ENCODE data around the gene PSMA8. TPM values are rescaled to one million over a fixed set of nuclear protein-coding genes. Genes with fewer than 3 reads are reported as not detected.

PSMA8 gene
- total and polyA plus RNA-seq, 10 donors, result 0.34 to 1.4 (median 0.77) TPM; not detected in 3

DNA sequence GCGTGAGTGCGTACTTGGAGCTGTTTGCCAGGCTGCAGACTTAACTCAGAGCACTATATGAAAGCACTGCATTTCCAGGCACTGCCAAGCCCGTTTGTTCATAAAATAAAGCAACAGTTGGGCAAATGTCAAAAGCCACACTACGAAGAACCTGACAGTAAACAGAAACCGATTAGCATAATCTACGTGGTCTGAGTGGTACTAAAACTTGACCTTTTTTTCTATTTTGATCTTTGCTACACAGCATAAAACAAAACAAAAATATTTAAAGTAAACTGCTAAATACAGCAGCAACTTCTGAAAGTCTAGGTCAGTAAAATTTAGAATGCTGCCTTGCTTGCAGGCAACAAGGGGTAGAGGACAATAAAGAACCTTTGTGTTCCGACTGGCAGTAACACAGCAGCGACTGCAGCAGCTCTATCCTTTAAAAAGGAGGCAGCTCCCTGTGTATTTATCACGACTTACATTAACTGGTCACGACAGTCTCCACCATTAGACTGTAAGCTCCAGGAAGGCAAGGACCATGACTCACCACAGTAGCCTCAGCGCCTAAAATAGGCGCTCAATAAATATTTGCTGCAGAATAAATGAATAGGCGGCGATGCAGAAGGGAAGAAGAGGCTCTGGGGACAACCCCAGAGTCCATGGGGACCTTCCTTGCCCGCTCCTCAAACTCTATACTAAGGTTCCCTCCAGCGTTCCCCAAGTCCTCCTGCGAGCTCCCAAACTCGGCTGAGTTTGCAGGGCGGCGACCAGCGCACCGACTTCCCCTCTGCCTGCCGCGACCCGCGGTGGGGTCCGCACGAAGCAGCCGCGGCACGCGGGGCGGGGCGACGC lies 44.2 kb upstream of the PSMA8 start:
- Histone ChIP-seq H3K27me3 (replicated peaks in 1 of 7) (no peaks in the 10 kb centered on the region), H3K36me3 (peaks cover 0 to 27% (median 12%) of the 10 kb centered on the region in 6 donors), H3K27ac (peak overlapping the region; percentile 93 to 99 (median 96)), H3K4me3 (peak overlapping the region; percentile 92 to 98 (median 96)), H3K4me1 (peaks cover 12 to 62% (median 42%) of the 10 kb centered on the region in 6 donors), H3K9me3 (no peaks in the 10 kb centered on the region)
- whole genome bisulfite sequencing, 5 donors, result 2 to 4% (median 3%) methylated on average over 32 to 35 of the region's 35 CpGs
- intact Hi-C loops (cut with DNase I; ENCODE audit: low total_unique reads), result no loop called here
- DNase-seq, result no peak
- TF ChIP-seq, protein P1, sequence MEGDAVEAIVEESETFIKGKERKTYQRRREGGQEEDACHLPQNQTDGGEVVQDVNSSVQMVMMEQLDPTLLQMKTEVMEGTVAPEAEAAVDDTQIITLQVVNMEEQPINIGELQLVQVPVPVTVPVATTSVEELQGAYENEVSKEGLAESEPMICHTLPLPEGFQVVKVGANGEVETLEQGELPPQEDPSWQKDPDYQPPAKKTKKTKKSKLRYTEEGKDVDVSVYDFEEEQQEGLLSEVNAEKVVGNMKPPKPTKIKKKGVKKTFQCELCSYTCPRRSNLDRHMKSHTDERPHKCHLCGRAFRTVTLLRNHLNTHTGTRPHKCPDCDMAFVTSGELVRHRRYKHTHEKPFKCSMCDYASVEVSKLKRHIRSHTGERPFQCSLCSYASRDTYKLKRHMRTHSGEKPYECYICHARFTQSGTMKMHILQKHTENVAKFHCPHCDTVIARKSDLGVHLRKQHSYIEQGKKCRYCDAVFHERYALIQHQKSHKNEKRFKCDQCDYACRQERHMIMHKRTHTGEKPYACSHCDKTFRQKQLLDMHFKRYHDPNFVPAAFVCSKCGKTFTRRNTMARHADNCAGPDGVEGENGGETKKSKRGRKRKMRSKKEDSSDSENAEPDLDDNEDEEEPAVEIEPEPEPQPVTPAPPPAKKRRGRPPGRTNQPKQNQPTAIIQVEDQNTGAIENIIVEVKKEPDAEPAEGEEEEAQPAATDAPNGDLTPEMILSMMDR (IDR thresholded peaks at IDR 0.05 in 8 of 11, conservative IDR thresholded peaks at IDR 0.05 in 3 of 11), result no peak

DNA sequence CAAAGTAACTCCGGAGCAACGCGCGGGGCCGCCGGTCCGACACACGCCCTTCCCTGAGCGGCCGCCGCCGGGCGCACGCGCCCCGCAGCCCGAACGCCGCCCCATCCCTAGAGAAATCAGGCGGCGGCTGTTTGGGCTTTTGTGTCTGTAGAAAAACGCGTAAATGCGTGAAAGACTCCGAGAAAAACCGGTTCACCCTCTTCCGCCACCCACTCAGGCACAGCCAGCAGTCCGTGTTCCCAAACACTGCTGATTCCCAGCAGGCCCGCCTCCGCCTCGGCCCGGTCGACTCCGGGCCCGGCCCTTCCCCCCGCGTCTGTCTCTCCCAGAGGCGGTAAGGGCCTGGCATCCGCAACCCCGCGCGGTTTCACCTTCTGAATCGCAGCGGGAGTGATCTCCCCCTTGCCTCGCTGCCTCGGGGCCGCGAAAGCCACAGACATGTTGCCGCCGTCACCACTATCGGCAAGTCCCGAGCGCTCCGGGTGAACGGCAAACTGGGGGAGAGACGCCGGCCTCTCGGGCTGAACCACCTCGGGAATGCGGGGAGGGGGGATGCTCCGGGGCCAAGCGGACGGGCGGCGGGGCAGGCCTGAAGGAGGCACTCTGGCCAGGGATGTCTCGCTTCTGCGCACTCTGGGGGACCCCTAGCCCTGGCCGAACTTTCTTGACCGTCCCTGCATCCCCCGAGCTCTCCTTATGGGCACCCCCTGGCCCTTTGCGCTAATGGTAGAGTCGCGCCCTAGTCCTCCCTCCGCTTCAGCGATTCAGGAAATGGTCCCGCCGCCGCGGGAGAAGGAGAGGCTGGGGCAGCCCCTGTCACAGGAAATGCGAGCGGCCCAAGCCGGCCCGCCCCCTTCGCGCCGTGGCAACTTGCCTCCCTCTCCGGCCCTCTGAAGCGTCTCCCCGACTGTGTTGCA lies 43.3 kb upstream of the PSMA8 start, which contains the start of gene SS18:
Gene SS18, minus strand, starts transcription at position 484 of the 917 bp plus-strand sequence. Its CDS starts 44 bp downstream, at position 440.
- peaks cover 12 to 54% (median 42%) of the 10 kb centered on the region in 6 donors for H3K4me1 ChIP-seq
- peak; percentile 98 for DNase-seq
- peak within 1 kb of the TSS; percentile 93 to 99 (median 96) for H3K27ac ChIP-seq
- H3K9me3 ChIP-seq, result no peaks in the 10 kb centered on the region
- no peaks in the 10 kb centered on the region for H3K27me3 ChIP-seq (replicated peaks in 1 of 7)
- TF ChIP-seq, protein P1 (IDR thresholded peaks at IDR 0.05 in 8 of 11, conservative IDR thresholded peaks at IDR 0.05 in 3 of 11), result peak in 4 of 11 experiments; percentile 4 to 27 (median 17)
- TF ChIP-seq POLR2A (IDR thresholded peaks at IDR 0.05), result peak in 1 of 3 donors; percentile 33
- TF ChIP-seq POLR2AphosphoS5 (IDR thresholded peaks at IDR 0.05), result peak; percentile 90 to 91 (median 91)
- H3K4me3 ChIP-seq, result peak within 1 kb of the TSS; percentile 92 to 98 (median 96)
- H3K36me3 ChIP-seq, result peaks cover 0 to 19% (median 8%) of the 10 kb centered on the region in 6 donors
- 0 to 1% (median 1%) methylated on average over 41 to 89 of the region's 89 CpGs for WGBS, 5 donors
- intact Hi-C loops (cut with DNase I; ENCODE audit: low total_unique reads), result no loop called here

GRCh38 chr18:26091047-26091630 lies 42.5 kb upstream of the PSMA8 start:
- WGBS, 5 donors, result 4 to 7% (median 5%) methylated on average over 28 to 29 of the region's 29 CpGs
- intact Hi-C loops (cut with DNase I; ENCODE audit: low total_unique reads), result no loop called here
- Histone ChIP-seq H3K36me3 (peaks cover 0 to 11% (median 3%) of the 10 kb centered on the region in 6 donors), H3K4me3 (peak overlapping the region; percentile 92 to 98 (median 96)), H3K27me3 (replicated peaks in 1 of 7) (no peaks in the 10 kb centered on the region), H3K27ac (peak overlapping the region; percentile 93 to 99 (median 96)), H3K9me3 (peaks cover 0 to 3% (median 0%) of the 10 kb centered on the region in 8 donors), H3K4me1 (peaks cover 12 to 46% (median 41%) of the 10 kb centered on the region in 6 donors)
- TF ChIP-seq POLR2AphosphoS5 (IDR thresholded peaks at IDR 0.05) (peak in 1 of 3 donors; percentile 2), POLR2A (IDR thresholded peaks at IDR 0.05) (no peak)
- TF ChIP-seq, protein P1 (IDR thresholded peaks at IDR 0.05 in 8 of 11, conservative IDR thresholded peaks at IDR 0.05 in 3 of 11), result no peak
- no peak for DNase-seq
